Tibial artery (tissue), 4 donors: ENCODE measurements around the gene ERMARD.

ENCODE experiments used
- DNase-seq, 2 donors: peaks; one replicate each; pipeline ENCODE4 v3.0.0-alpha.2; 2019
- H3K27ac ChIP-seq, 2 donors: fragments of 200-600 bp; sonication (generic) in 1 of 2; 1 replicate in 1 of 2; 2 replicates in 1 of 2; pipeline ENCODE4 v1.5.1; 2018 to 2019; ENCODE audit warnings: mild to moderate bottlenecking in 1 of 2
- H3K27me3 ChIP-seq, 2 donors: fragments of 200-600 bp; sonication (generic) in 1 of 2; one replicate each; pipeline versions ENCODE4 v1.5.1 to v1.6.0; 2016 to 2019
- H3K36me3 ChIP-seq, 3 donors: fragments of 200-600 bp; sonication (generic) in 2 of 3; one replicate each; pipeline ENCODE4 v1.5.1; 2016 to 2019; ENCODE audit warnings: mild to moderate bottlenecking in 2 of 3
- H3K4me1 ChIP-seq, 4 donors: fragments of 200-600 bp; sonication (generic) in 2 of 4; 1 replicate in 3 of 4; 2 replicates in 1 of 4; pipeline ENCODE4 v1.5.1; 2016 to 2019
- H3K4me3 ChIP-seq, 2 donors: fragments of 200-600 bp; sonication (generic) in 1 of 2; 1 replicate in 1 of 2; 2 replicates in 1 of 2; pipeline ENCODE4 v1.5.1; 2018 to 2019; ENCODE audit warnings: mild to moderate bottlenecking in 2 of 2
- H3K9me3 ChIP-seq, 3 donors: fragments of 200-600 bp; sonication (generic) in 1 of 3; one replicate each; pipeline ENCODE4 v1.5.1; 2016 to 2019
- intact Hi-C: fragments of 100-400 bp; cut with DNase I; formaldehyde crosslinking; loops from one replicate; pipeline ENCODE4 v1.15.0; 2023; ENCODE audit warnings: low total_unique reads
- TF ChIP-seq, protein P1 (sequence below), 2 experiments: fragments of 200-600 bp in 1 of 2; fragments of 450-650 bp in 1 of 2; IDR thresholded peaks; one replicate each; pipeline ENCODE4 v1.5.1; 2017 to 2019; ENCODE audit warnings: antibody characterized with exemption in 2 of 2, mild to moderate bottlenecking in 1 of 2, moderate library complexity in 1 of 2

The ERMARD gene

DNA sequence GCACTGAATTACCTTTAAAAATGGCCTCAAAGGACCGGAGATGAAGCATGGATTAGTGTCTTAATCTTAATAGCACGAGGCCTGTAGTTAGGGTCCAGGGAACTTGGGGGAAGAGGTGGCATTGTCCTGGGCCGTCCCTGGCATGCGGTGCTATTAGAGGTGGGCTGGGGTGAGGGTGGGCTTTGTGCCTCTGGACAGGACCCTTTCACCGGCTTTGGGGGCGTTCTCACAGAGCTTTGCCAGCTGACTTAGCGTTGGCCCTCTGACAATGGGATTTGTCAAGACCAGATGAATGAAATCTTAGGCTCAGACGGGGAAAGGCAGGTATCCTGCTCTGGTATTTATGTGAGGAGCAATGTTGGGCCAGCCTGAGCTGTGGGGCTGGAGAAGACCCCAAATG is 59.6 kb downstream of the ERMARD start:
- TF ChIP-seq, protein P1, sequence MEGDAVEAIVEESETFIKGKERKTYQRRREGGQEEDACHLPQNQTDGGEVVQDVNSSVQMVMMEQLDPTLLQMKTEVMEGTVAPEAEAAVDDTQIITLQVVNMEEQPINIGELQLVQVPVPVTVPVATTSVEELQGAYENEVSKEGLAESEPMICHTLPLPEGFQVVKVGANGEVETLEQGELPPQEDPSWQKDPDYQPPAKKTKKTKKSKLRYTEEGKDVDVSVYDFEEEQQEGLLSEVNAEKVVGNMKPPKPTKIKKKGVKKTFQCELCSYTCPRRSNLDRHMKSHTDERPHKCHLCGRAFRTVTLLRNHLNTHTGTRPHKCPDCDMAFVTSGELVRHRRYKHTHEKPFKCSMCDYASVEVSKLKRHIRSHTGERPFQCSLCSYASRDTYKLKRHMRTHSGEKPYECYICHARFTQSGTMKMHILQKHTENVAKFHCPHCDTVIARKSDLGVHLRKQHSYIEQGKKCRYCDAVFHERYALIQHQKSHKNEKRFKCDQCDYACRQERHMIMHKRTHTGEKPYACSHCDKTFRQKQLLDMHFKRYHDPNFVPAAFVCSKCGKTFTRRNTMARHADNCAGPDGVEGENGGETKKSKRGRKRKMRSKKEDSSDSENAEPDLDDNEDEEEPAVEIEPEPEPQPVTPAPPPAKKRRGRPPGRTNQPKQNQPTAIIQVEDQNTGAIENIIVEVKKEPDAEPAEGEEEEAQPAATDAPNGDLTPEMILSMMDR (IDR thresholded peaks at IDR 0.05) = no peak
- H3K27ac ChIP-seq = no peak overlapping the region
- intact Hi-C loops = no loop called here

DNA sequence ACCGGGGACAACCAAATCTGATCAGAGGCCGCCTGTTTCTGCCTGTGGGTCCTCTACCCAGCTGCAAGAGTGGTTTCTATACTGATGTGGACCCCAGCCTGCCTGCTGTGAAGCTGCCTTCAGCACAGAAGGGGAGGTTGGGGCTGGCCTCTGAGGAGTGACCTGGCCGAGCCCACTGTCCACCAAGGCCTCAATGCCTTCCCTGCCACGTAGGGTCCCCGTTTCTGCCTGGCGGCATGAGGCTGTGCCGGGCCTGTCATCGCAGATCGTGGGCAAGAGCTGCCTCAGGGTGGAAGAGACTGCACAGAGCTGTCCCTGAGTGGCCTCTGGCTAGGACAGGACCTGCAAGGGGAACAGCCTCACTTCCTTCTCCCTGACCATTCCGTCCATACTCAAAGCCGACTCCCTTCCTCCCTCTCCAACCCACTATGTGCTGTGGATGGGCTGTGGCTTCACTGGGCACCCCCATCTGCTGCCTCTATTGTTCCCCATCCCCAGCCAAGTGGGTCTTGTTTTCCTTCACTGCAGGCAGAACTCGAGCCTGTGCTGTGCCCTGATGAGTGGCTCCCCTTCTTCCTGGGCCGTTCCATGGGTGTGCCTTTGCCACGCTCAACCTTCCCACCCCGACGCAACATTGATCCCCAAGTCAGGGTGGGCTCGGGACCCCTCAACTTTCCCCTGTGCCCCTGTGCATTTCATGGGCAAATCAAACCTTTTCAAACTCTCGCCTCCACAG is 60.3 kb downstream of the ERMARD start:
- Histone ChIP-seq H3K36me3 (no peaks in the 10 kb centered on the region), H3K4me1 (no peaks in the 10 kb centered on the region), H3K27me3 (no peaks in the 10 kb centered on the region), H3K9me3 (peaks cover 0 to 10% (median 4%) of the 10 kb centered on the region in 3 donors), H3K4me3 (no peak overlapping the region), H3K27ac (no peak overlapping the region)
- intact Hi-C loops = no loop called here
- no peak for DNase-seq
- TF ChIP-seq, protein P1 (IDR thresholded peaks at IDR 0.05) = no peak

More for the DNA sequence above, 59.6 kb downstream of the ERMARD start:
- H3K4me1 ChIP-seq = no peaks in the 10 kb centered on the region
- peaks cover 0 to 4% (median 0%) of the 10 kb centered on the region in 3 donors for H3K9me3 ChIP-seq
- no peak overlapping the region for H3K4me3 ChIP-seq
- no peak for DNase-seq
- no peaks in the 10 kb centered on the region for H3K27me3 ChIP-seq
- H3K36me3 ChIP-seq = no peaks in the 10 kb centered on the region

DNA sequence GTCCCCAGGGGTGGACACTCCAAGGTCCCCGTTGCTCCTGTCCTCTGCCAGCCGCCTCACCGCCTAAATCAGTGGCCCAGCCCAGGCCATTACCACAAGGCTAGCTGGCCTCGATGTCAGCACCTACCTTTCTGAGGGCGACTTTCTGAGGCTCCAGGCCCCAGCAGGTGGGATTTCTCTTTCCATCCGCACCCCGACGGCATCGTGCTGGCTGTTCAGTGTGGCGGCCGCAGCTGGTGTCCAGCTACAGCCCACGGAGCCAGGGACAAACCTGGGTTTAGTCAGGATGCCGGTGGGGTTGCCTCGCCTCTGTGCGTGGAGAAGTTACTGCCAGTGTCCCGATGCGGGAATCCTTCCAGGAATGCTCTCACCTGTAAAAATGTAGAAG is 60.8 kb downstream of the ERMARD start:
- H3K9me3 ChIP-seq = peaks cover 0 to 10% (median 8%) of the 10 kb centered on the region in 3 donors
- no peak overlapping the region for H3K27ac ChIP-seq
- intact Hi-C loops = no loop called here
- no peak overlapping the region for H3K4me3 ChIP-seq
- DNase-seq = no peak
- no peaks in the 10 kb centered on the region for H3K4me1 ChIP-seq
- H3K36me3 ChIP-seq = no peaks in the 10 kb centered on the region
- H3K27me3 ChIP-seq = no peaks in the 10 kb centered on the region
- TF ChIP-seq, protein P1 (IDR thresholded peaks at IDR 0.05) = no peak

DNA sequence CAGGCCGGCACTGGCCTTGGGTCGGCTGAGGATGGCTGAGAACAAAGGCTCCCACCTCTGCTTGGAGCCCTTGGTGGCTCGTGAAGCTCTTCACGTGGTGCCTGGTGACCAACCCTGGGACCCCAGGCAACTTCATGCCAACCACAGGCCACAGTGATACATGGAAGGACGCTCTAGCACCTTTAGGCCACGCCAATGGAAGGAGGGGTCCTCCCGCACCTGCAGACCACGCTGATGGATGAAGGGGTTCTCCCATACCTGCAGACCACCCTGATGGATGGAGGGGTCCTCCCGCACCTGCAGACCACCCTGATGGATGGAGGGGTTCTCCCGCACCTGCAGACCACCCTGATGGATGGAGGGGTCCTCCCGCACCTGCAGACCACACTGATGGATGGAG is 62.5 kb downstream of the ERMARD start:
- intact Hi-C loops = no loop called here

DNA sequence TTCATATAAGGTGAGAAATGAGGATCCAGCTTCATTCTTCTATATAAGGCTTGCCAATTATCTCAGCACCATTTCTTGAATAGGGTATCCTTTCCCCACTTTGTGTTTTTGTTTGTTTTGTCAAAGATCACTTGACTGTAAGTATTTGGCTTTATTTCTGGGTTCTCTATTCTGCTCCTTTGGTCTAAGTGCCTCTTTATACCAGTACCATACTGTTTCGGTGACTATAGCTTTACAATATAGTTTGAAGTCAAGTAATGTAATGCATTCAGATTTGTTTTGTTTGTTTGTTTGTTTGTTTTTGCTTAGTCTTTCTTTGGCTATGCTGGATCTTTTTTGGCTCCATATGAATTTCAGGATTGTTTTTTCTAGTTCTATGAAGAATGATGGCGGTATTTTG is 64.6 kb downstream of the ERMARD start:
- no peak overlapping the region for H3K4me3 ChIP-seq
- peaks cover 0 to 10% (median 8%) of the 10 kb centered on the region in 3 donors for H3K9me3 ChIP-seq
- TF ChIP-seq, protein P1 (IDR thresholded peaks at IDR 0.05) = no peak
- H3K36me3 ChIP-seq = no peaks in the 10 kb centered on the region
- intact Hi-C loops = no loop called here
- H3K27ac ChIP-seq = no peak overlapping the region
- H3K27me3 ChIP-seq = no peaks in the 10 kb centered on the region
- no peaks in the 10 kb centered on the region for H3K4me1 ChIP-seq
- no peak for DNase-seq

More for the DNA sequence above, 62.5 kb downstream of the ERMARD start:
- H3K9me3 ChIP-seq = peaks cover 0 to 10% (median 8%) of the 10 kb centered on the region in 3 donors
- no peaks in the 10 kb centered on the region for H3K4me1 ChIP-seq
- no peaks in the 10 kb centered on the region for H3K27me3 ChIP-seq
- no peak for DNase-seq
- no peak overlapping the region for H3K27ac ChIP-seq
- no peaks in the 10 kb centered on the region for H3K36me3 ChIP-seq
- H3K4me3 ChIP-seq = no peak overlapping the region
- TF ChIP-seq, protein P1 (IDR thresholded peaks at IDR 0.05) = no peak
